Astrocyte (in vitro differentiated cells and primary cell): Measurements from ENCODE around the gene SRCIN1. TPM values are rescaled to one million over a fixed set of nuclear protein-coding genes. Genes with fewer than 3 reads are reported as not detected.

Source experiments
- DNase-seq: peaks from one replicate; pipeline ENCODE4 v3.0.0-alpha.2; 2010; ENCODE audit warnings: low read depth
- FAIRE-seq: peaks from 2 replicates; lab custom pipeline; 2011; peaks lifted over from hg19 to GRCh38; lab: Jason Lieb, UNC
- H2AFZ ChIP-seq: 2 replicates; pipeline ENCODE4 v1.6.0; 2012; ENCODE audit warnings: low read depth, low read length, inconsistent platforms
- H3K27ac ChIP-seq: 2 replicates; pipeline ENCODE4 v1.5.1; 2011; ENCODE audit warnings: low read depth, low read length, inconsistent platforms
- H3K27me3 ChIP-seq: 2 replicates; pipeline ENCODE4 v1.6.0; 2011; ENCODE audit warnings: low read length, inconsistent platforms; ENCODE audit not compliant: insufficient read depth
- H3K36me3 ChIP-seq: 2 replicates; pipeline ENCODE4 v1.5.1; 2011; ENCODE audit warnings: low read length, inconsistent platforms; ENCODE audit not compliant: insufficient read depth
- H3K4me1 ChIP-seq: 2 replicates; pipeline ENCODE4 v1.5.1; 2011; ENCODE audit warnings: low read length, inconsistent platforms; ENCODE audit not compliant: insufficient read depth
- H3K4me2 ChIP-seq: 2 replicates; pipeline ENCODE4 v1.6.0; 2012; ENCODE audit warnings: low read length, inconsistent platforms
- H3K4me3 ChIP-seq: 2 replicates; pipeline ENCODE4 v1.5.1; 2011; ENCODE audit warnings: low read depth, mild to moderate bottlenecking, low read length, inconsistent platforms; ENCODE audit not compliant: insufficient read depth
- H3K79me2 ChIP-seq: 2 replicates; pipeline ENCODE4 v1.6.0; 2012; ENCODE audit warnings: mild to moderate bottlenecking, low read length, inconsistent platforms; ENCODE audit not compliant: insufficient read depth
- H3K9ac ChIP-seq: 2 replicates; pipeline ENCODE4 v1.6.0; 2012; ENCODE audit warnings: mild to moderate bottlenecking, low read length, inconsistent platforms
- H3K9me3 ChIP-seq: 2 replicates; pipeline ENCODE4 v1.5.1; 2012; ENCODE audit warnings: low read depth, mild to moderate bottlenecking, low read length, inconsistent platforms; ENCODE audit not compliant: insufficient read depth
- H4K20me1 ChIP-seq: 2 replicates; pipeline ENCODE4 v1.6.0; 2012; ENCODE audit warnings: low read length, inconsistent platforms; ENCODE audit not compliant: insufficient read depth
- H3K27ac Mint-ChIP-seq: one replicate; pipeline ENCODE4 v1.8.0; 2021; ENCODE audit warnings: mild to moderate bottlenecking, mixed read lengths; ENCODE audit not compliant: unreplicated experiment
- H3K27me3 Mint-ChIP-seq: one replicate; pipeline ENCODE4 v1.8.0; 2021; ENCODE audit warnings: low read depth, mixed read lengths; ENCODE audit not compliant: unreplicated experiment
- H3K36me3 Mint-ChIP-seq: one replicate; pipeline ENCODE4 v1.8.0; 2021; ENCODE audit warnings: low read depth, mixed read lengths; ENCODE audit not compliant: unreplicated experiment
- H3K4me1 Mint-ChIP-seq: one replicate; pipeline ENCODE4 v1.8.0; 2021; ENCODE audit warnings: low read depth, mixed read lengths; ENCODE audit not compliant: unreplicated experiment
- H3K4me3 Mint-ChIP-seq: one replicate; pipeline ENCODE4 v1.8.0; 2021; ENCODE audit warnings: mild to moderate bottlenecking, moderate library complexity, mixed read lengths; ENCODE audit not compliant: unreplicated experiment
- H3K9me3 Mint-ChIP-seq: one replicate; pipeline ENCODE4 v1.8.0; 2021; ENCODE audit warnings: mild to moderate bottlenecking, mixed read lengths; ENCODE audit not compliant: unreplicated experiment
- EZH2 ChIP-seq: IDR thresholded peaks from 2 replicates; pipeline ENCODE4 v1.6.1; 2012; ENCODE audit warnings: mild to moderate bottlenecking, low read length, inconsistent platforms; ENCODE audit not compliant: insufficient read depth
- total RNA-seq: library from RNA; stranded (reverse); gene quantifications from 2 replicates; pipeline ENCODE4 v1.2.1, GENCODE V29; 2021
- TF ChIP-seq, protein P1 (sequence below): IDR thresholded peaks from 2 replicates; pipeline ENCODE4 v1.5.1; 2011; ENCODE audit warnings: low read depth, mild to moderate bottlenecking, inconsistent platforms, low read length, moderate library complexity; ENCODE audit not compliant: insufficient read depth

Gene SRCIN1
- total RNA-seq, 1 donor from 2014 or later = 1.5 TPM

DNA sequence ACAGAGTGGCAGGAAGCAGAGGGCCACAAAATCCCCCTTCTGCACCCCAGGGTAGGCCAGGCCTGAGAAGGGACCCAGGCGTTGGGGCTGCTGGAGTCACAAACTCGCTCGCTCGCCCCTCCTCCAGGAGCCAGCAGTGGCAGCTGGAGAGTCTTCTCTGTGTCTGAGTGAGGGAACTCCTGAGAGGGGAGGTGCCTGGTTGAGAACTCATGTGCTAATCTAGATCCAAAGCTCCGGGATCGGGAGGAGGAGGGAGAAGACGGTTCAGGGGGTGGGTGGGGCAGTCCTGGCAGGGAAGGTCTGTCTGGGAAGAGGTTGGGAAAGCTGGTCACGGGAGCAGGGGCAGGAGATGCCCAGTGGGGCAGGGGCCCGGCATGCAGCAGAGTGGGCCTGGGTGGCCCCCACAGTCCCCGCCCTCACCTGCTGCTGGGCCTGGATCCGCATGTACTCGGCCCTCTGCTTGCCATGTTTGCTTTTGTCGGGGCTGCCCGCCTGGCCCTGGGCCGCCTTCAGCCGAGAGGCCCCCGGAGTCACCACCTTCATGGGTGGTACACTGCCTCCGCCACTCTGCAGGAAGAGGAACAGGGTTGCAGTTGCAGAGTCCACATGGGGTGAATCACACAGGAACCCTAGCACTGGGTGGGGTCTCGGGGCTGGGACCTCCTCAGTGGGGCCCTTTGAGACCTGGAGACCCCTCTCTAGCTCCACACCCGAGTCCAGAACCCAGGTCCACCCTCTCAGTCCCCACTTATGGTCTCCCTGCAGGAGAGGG lies 62.2 kb downstream of the SRCIN1 start:
- no peaks in the 10 kb centered on the region for H3K4me1 ChIP-seq
- H3K4me2 ChIP-seq = no peak overlapping the region
- FAIRE-seq = no peak
- no peak overlapping the region for H3K9ac ChIP-seq
- no peak overlapping the region for H3K27ac Mint-ChIP-seq
- H3K4me3 Mint-ChIP-seq = no peak overlapping the region
- H2AFZ ChIP-seq = no peak overlapping the region
- H3K36me3 Mint-ChIP-seq = peaks cover 2% of the 10 kb centered on the region
- no peaks in the 10 kb centered on the region for H3K36me3 ChIP-seq
- DNase-seq = no peak
- H4K20me1 ChIP-seq = no peaks in the 10 kb centered on the region
- H3K4me3 ChIP-seq = no peak overlapping the region
- no peak overlapping the region for H3K27ac ChIP-seq
- H3K9me3 Mint-ChIP-seq = no peaks in the 10 kb centered on the region
- H3K27me3 ChIP-seq = peaks cover under 1% of the 10 kb centered on the region
- no peaks in the 10 kb centered on the region for H3K79me2 ChIP-seq
- peaks cover 3% of the 10 kb centered on the region for H3K4me1 Mint-ChIP-seq
- H3K27me3 Mint-ChIP-seq = peaks cover 54% of the 10 kb centered on the region
- no peaks in the 10 kb centered on the region for H3K9me3 ChIP-seq
- TF ChIP-seq, protein P1, sequence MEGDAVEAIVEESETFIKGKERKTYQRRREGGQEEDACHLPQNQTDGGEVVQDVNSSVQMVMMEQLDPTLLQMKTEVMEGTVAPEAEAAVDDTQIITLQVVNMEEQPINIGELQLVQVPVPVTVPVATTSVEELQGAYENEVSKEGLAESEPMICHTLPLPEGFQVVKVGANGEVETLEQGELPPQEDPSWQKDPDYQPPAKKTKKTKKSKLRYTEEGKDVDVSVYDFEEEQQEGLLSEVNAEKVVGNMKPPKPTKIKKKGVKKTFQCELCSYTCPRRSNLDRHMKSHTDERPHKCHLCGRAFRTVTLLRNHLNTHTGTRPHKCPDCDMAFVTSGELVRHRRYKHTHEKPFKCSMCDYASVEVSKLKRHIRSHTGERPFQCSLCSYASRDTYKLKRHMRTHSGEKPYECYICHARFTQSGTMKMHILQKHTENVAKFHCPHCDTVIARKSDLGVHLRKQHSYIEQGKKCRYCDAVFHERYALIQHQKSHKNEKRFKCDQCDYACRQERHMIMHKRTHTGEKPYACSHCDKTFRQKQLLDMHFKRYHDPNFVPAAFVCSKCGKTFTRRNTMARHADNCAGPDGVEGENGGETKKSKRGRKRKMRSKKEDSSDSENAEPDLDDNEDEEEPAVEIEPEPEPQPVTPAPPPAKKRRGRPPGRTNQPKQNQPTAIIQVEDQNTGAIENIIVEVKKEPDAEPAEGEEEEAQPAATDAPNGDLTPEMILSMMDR = no peak
- no peak for TF ChIP-seq EZH2

- Histone ChIP-seq H3K9ac (no peak overlapping the region), H2AFZ (no peak overlapping the region), H3K27me3 (peaks cover 2% of the 10 kb centered on the region), H3K9me3 (no peaks in the 10 kb centered on the region), H3K4me2 (no peak overlapping the region), H3K27ac (no peak overlapping the region), H4K20me1 (no peaks in the 10 kb centered on the region), H3K79me2 (no peaks in the 10 kb centered on the region), H3K36me3 (no peaks in the 10 kb centered on the region), H3K4me3 (no peak overlapping the region), H3K4me1 (no peaks in the 10 kb centered on the region)
- no peak for TF ChIP-seq EZH2
- TF ChIP-seq, protein P1 = no peak
- H3K27me3 Mint-ChIP-seq = peaks cover 46% of the 10 kb centered on the region
- peaks cover 2% of the 10 kb centered on the region for H3K36me3 Mint-ChIP-seq
- peaks cover 3% of the 10 kb centered on the region for H3K4me1 Mint-ChIP-seq
- H3K27ac Mint-ChIP-seq = no peak overlapping the region
- no peaks in the 10 kb centered on the region for H3K9me3 Mint-ChIP-seq
- FAIRE-seq (no peak), DNase-seq (no peak)
- no peak overlapping the region for H3K4me3 Mint-ChIP-seq
Observed at GRCh38 chr17:38542286-38542685, 63.5 kb downstream of the SRCIN1 start.

- Histone ChIP-seq H3K36me3 (no peaks in the 10 kb centered on the region), H3K9ac (no peak overlapping the region), H3K79me2 (no peaks in the 10 kb centered on the region), H2AFZ (no peak overlapping the region), H3K27me3 (peaks cover 6% of the 10 kb centered on the region), H3K4me3 (no peak overlapping the region), H3K9me3 (no peaks in the 10 kb centered on the region), H3K4me1 (no peaks in the 10 kb centered on the region), H3K27ac (no peak overlapping the region), H4K20me1 (no peaks in the 10 kb centered on the region), H3K4me2 (no peak overlapping the region)
- H3K9me3 Mint-ChIP-seq = peaks cover 1% of the 10 kb centered on the region
- peaks cover 2% of the 10 kb centered on the region for H3K36me3 Mint-ChIP-seq
- H3K27me3 Mint-ChIP-seq = peaks cover 44% of the 10 kb centered on the region
- no peak overlapping the region for H3K4me3 Mint-ChIP-seq
- no peak overlapping the region for H3K27ac Mint-ChIP-seq
- TF ChIP-seq, protein P1 = no peak
- no peak for TF ChIP-seq EZH2
- H3K4me1 Mint-ChIP-seq = peaks cover 3% of the 10 kb centered on the region
- DNase-seq (no peak), FAIRE-seq (no peak)
Observed at GRCh38 chr17:38541281-38541680, 64.5 kb downstream of the SRCIN1 start.
